ENCODE results near the gene KLHDC9.
"Not testable (repeated sequence)": the region's sequence is repeated elsewhere in the genome, so short reads cannot be mapped to it uniquely, and the experiment has no call there.

The KLHDC9 gene

GRCh38 chr1:161059293-161059692 is 38.9 kb upstream of the KLHDC9 start:
- DNase-seq (ENCODE audit: low spot score), result no peak
- ChIA-PET POLR2A (ENCODE audit: low non-redundant PET) (no interaction called here), CTCF (no interaction called here)
- no peak overlapping the region for H3K27ac ChIP-seq
- no peak for TF ChIP-seq CTCF (conservative IDR thresholded peaks at IDR 0.05; ENCODE audit: low read depth)

- POLR2A ChIA-PET (ENCODE audit: low non-redundant PET), result no interaction called here
- TF ChIP-seq CTCF (conservative IDR thresholded peaks at IDR 0.05; ENCODE audit: low read depth), result no peak
- DNase-seq (ENCODE audit: low spot score), result no peak
- CTCF ChIA-PET, result interaction anchor here (1.3 kb wide), 1 partner anchor 37 kb away, joined by 3 read pairs; the partner anchor contains the start of gene KLHDC9
- H3K27ac ChIP-seq, result no peak overlapping the region
Observed at GRCh38 chr1:161061419-161061818, 36.7 kb upstream of the KLHDC9 start.

DNA sequence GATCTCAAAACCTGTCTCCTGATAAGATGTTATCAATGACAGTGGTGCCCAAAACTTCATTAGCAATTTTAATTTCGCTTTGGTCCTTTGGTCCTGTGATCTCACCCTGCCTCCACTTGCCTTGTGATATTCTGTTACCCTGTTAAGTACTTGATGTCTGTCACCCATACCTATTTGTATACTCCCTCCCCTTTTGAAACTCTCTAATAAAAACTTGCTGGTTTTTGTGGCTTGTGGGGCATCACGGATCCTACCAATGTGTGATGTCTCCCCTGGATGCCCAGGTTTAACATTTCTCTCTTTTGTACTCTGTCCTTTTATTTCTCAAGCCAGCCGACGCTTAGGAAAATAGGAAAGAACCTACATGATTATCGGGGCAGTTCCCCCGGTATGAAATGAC is 34.2 kb upstream of the KLHDC9 start:
- H3K27ac ChIP-seq; DNase-seq (ENCODE audit: low spot score); POLR2A ChIA-PET (ENCODE audit: low non-redundant PET): not testable (repeated sequence)
- CTCF ChIA-PET, result interaction anchor here (0.6 kb wide), 2 partner anchors 22 to 74 kb away, joined by 3 read pairs; no protein-coding TSS in a partner anchor

GRCh38 chr1:161065681-161066080 is 32.5 kb upstream of the KLHDC9 start:
- DNase-seq (ENCODE audit: low spot score); CTCF ChIA-PET; H3K27ac ChIP-seq; POLR2A ChIA-PET (ENCODE audit: low non-redundant PET): not testable (repeated sequence)

DNA sequence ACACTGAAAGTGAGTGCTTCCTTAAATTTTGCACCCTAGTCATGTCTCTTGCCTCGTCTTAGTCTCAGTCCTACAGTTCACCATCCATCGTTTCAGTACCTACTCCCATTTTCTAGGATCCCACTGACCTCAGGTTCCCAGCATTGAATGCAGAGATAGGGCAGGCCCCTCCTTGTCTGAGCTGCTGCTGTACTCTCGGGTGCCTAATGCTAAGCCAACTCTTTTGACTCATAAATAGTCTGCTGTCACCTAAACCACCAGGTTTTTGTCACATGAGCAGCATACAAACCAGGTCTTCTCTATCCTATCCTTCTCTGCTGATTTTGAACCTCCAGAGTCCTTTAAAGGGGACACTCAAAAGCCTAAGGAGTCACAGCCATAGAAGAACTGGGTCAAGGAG is 31.5 kb upstream of the KLHDC9 start:
- TF ChIP-seq CTCF (conservative IDR thresholded peaks at IDR 0.05; ENCODE audit: low read depth), result no peak
- no peak for DNase-seq (ENCODE audit: low spot score)
- ChIA-PET POLR2A (ENCODE audit: low non-redundant PET) (interaction anchor here (0.6 kb wide), 1 partner anchor 18 kb away, joined by 5 read pairs; no protein-coding TSS in a partner anchor), CTCF (interaction anchor here (0.6 kb wide), 1 partner anchor 57 kb away, joined by 3 read pairs; no protein-coding TSS in a partner anchor)
- H3K27ac ChIP-seq, result no peak overlapping the region

GRCh38 chr1:161068306-161069234 is 29.6 kb upstream of the KLHDC9 start:
- DNase-seq (ENCODE audit: low spot score), result no peak
- ChIA-PET POLR2A (ENCODE audit: low non-redundant PET) (no interaction called here), CTCF (interaction anchor here (0.6 to 1.1 kb wide), 2 partner anchors 29 to 48 kb away, joined by 3 read pairs; partner anchors contain the start of gene KLHDC9)
- H3K27ac ChIP-seq, result no peak overlapping the region
- no peak for TF ChIP-seq CTCF (conservative IDR thresholded peaks at IDR 0.05; ENCODE audit: low read depth)

DNA sequence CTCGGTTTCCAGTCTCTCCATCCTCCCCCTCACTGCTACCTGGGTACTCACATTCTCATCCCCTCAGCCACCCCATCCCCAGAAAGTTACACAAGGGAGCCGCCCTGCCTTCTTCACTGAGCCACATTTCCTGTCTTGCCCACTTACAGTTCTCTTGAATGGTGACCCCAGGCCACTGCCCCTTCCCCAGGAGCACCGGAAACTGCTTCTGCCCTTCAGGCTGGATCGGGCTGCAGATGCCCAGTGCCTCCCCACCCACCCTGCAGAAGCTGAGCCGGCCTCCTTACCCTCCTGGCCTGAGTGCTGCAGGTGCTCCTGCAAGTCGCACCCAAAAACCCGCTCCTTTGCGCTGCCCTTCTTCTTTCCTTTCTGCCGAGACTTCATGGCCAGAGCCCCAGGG is 28.9 kb upstream of the KLHDC9 start:
- no peak for DNase-seq (ENCODE audit: low spot score)
- CTCF ChIA-PET, result interaction anchor here (6.8 kb wide), 1 partner anchor 27 kb away, joined by 75 read pairs; the partner anchor contains the start of gene KLHDC9
- H3K27ac ChIP-seq, result no peak overlapping the region
- POLR2A ChIA-PET (ENCODE audit: low non-redundant PET), result no interaction called here
- TF ChIP-seq CTCF (conservative IDR thresholded peaks at IDR 0.05; ENCODE audit: low read depth), result no peak
